GM12864 (cell line): Measurements from ENCODE around the gene PAK6.
A peak's percentile ranks its signal among the peaks of the same experiment; 100 is the strongest.

Source experiments
- DNase-seq: peaks from one replicate; pipeline ENCODE4 v3.0.0-alpha.2; 2011; ENCODE audit warnings: low read depth
- H3K4me3 ChIP-seq: 2 replicates; pipeline ENCODE4 v1.5.1; 2011; ENCODE audit warnings: mild to moderate bottlenecking, low read depth, low read length, control low read depth
- TF ChIP-seq, protein P1 (sequence below): IDR thresholded peaks from 2 replicates; pipeline ENCODE4 v1.5.1; 2011; ENCODE audit warnings: low read depth, mild to moderate bottlenecking, moderate library complexity, low read length, control low read depth, inconsistent platforms; ENCODE audit errors: missing control alignments

The PAK6 gene

GRCh38 chr15:40250771-40251483 lies 12.1 kb downstream of the PAK6 start:
- no peak overlapping the region for H3K4me3 ChIP-seq
- no peak for DNase-seq
- TF ChIP-seq, protein P1, sequence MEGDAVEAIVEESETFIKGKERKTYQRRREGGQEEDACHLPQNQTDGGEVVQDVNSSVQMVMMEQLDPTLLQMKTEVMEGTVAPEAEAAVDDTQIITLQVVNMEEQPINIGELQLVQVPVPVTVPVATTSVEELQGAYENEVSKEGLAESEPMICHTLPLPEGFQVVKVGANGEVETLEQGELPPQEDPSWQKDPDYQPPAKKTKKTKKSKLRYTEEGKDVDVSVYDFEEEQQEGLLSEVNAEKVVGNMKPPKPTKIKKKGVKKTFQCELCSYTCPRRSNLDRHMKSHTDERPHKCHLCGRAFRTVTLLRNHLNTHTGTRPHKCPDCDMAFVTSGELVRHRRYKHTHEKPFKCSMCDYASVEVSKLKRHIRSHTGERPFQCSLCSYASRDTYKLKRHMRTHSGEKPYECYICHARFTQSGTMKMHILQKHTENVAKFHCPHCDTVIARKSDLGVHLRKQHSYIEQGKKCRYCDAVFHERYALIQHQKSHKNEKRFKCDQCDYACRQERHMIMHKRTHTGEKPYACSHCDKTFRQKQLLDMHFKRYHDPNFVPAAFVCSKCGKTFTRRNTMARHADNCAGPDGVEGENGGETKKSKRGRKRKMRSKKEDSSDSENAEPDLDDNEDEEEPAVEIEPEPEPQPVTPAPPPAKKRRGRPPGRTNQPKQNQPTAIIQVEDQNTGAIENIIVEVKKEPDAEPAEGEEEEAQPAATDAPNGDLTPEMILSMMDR, result no peak

DNA sequence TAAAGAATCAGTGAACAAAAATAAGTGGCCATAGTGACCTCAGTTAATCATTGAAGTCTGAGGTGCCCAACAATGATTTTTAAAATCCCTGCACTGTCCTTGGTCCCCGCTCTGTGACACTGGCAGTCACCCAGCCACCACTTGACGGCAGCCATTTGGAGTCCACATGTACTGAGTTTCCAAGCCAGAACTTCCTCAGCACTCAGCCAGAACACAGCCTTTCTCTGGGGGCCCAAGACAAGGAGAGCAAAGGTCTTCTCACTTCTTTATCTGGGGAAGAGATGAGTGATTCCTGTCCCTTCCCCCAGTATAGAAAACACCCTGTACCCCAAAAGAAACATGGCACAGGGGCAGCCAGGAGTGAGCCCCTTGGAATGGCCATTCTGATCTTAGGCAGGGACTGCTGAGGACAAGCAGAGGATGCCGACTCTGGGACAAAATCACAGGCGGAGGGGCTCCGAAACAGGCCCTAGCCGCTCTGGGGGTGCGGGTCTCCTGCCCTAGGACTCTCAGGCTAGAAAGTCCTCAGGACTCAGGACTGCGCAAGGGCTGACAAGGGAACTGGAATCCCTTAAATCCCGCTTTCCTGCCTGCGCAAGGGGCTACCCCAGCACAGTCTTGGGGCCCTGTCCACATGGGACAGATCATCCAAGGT lies 12.8 kb downstream of the PAK6 start:
- H3K4me3 ChIP-seq, result no peak overlapping the region
- TF ChIP-seq, protein P1, result no peak
- no peak for DNase-seq

- no peak overlapping the region for H3K4me3 ChIP-seq
- TF ChIP-seq, protein P1, result no peak
- no peak for DNase-seq
Measured at GRCh38 chr15:40252141-40252437, 13.2 kb downstream of the PAK6 start.

- no peak for DNase-seq
- peak overlapping the region; percentile 55 for H3K4me3 ChIP-seq
- TF ChIP-seq, protein P1, result peak; percentile 17
Measured at GRCh38 chr15:40252438-40253166, 13.7 kb downstream of the PAK6 start.

DNA sequence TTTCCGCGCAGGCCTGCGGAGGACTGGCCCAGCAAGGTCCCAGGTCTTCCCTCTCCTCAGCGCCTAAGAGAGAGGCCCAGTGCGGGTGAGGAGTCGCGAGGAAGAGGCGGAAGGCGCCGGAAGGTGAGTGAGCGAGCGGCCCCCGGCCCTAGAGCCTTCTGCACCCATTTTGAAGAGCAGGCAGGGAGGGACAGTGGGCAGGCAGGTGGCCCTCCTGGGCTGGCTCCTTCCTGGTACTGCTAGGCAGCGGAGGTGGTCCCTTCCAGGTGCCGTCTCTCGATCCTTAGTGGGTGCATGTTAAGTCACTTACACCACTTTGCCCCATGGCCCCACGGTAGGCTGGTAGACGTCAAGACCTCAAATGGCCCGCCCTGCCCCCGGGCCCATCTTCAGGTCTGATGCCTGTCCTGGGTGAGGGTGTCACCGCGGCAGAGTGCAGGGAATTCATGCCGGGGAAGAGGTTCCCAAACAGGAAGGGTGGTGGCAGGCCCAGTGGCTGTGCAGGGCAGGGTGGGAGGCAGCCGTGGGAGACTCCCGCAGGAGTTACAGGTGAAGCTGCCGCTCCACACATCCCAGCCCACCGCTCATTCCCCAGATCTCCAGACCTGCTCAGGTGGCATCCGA lies 14.4 kb downstream of the PAK6 start:
- no peak for DNase-seq
- peak overlapping the region; percentile 55 for H3K4me3 ChIP-seq
- TF ChIP-seq, protein P1, result no peak

GRCh38 chr15:40254452-40254851 lies 15.6 kb downstream of the PAK6 start:
- no peak overlapping the region for H3K4me3 ChIP-seq
- TF ChIP-seq, protein P1, result no peak
- DNase-seq, result no peak
